Measurements from ENCODE around the gene NTRK3.

The NTRK3 gene

GRCh38 chr15:88246081-88246480, 10.5 kb downstream of the NTRK3 start:
- DNase-seq: no peak
- no peak overlapping the region for H3K27ac ChIP-seq (ENCODE audit: insufficient read depth, low read length, poor library complexity, severe bottlenecking)
- no peaks in the 10 kb centered on the region for H3K9me3 ChIP-seq (ENCODE audit: control insufficient read depth, low read length)
- no peak overlapping the region for H3K4me3 ChIP-seq (ENCODE audit: insufficient read depth, low read depth, low read length, poor library complexity, severe bottlenecking)
- peaks cover 5% of the 10 kb centered on the region for H3K4me1 ChIP-seq (ENCODE audit: control insufficient read depth, insufficient read depth, low read length, poor library complexity, severe bottlenecking)
- no peaks in the 10 kb centered on the region for H3K27me3 ChIP-seq (replicated peaks; ENCODE audit: control insufficient read depth, insufficient read depth, low read length, poor library complexity, severe bottlenecking)
- no peaks in the 10 kb centered on the region for H3K36me3 ChIP-seq (ENCODE audit: control insufficient read depth, insufficient read depth, low read length)

- Histone ChIP-seq H3K27ac (ENCODE audit: insufficient read depth, low read length, poor library complexity, severe bottlenecking) (no peak overlapping the region), H3K4me3 (ENCODE audit: insufficient read depth, low read depth, low read length, poor library complexity, severe bottlenecking) (no peak overlapping the region), H3K4me1 (ENCODE audit: control insufficient read depth, insufficient read depth, low read length, poor library complexity, severe bottlenecking) (peaks cover 5% of the 10 kb centered on the region), H3K27me3 (replicated peaks; ENCODE audit: control insufficient read depth, insufficient read depth, low read length, poor library complexity, severe bottlenecking) (no peaks in the 10 kb centered on the region), H3K36me3 (ENCODE audit: control insufficient read depth, insufficient read depth, low read length) (no peaks in the 10 kb centered on the region), H3K9me3 (ENCODE audit: control insufficient read depth, low read length) (no peaks in the 10 kb centered on the region)
- DNase-seq: no peak
These were observed 12.4 kb downstream of the NTRK3 start for GRCh38 chr15:88243895-88244787.

GRCh38 chr15:88242586-88243555, 13.7 kb downstream of the NTRK3 start:
- peaks cover 5% of the 10 kb centered on the region for H3K4me1 ChIP-seq (ENCODE audit: control insufficient read depth, insufficient read depth, low read length, poor library complexity, severe bottlenecking)
- no peaks in the 10 kb centered on the region for H3K9me3 ChIP-seq (ENCODE audit: control insufficient read depth, low read length)
- H3K27me3 ChIP-seq (replicated peaks; ENCODE audit: control insufficient read depth, insufficient read depth, low read length, poor library complexity, severe bottlenecking): no peaks in the 10 kb centered on the region
- no peak overlapping the region for H3K4me3 ChIP-seq (ENCODE audit: insufficient read depth, low read depth, low read length, poor library complexity, severe bottlenecking)
- no peak overlapping the region for H3K27ac ChIP-seq (ENCODE audit: insufficient read depth, low read length, poor library complexity, severe bottlenecking)
- no peak for DNase-seq
- no peaks in the 10 kb centered on the region for H3K36me3 ChIP-seq (ENCODE audit: control insufficient read depth, insufficient read depth, low read length)

- Histone ChIP-seq H3K9me3 (ENCODE audit: control insufficient read depth, low read length) (no peaks in the 10 kb centered on the region), H3K4me1 (ENCODE audit: control insufficient read depth, insufficient read depth, low read length, poor library complexity, severe bottlenecking) (no peaks in the 10 kb centered on the region), H3K27ac (ENCODE audit: insufficient read depth, low read length, poor library complexity, severe bottlenecking) (no peak overlapping the region), H3K4me3 (ENCODE audit: insufficient read depth, low read depth, low read length, poor library complexity, severe bottlenecking) (no peak overlapping the region), H3K27me3 (replicated peaks; ENCODE audit: control insufficient read depth, insufficient read depth, low read length, poor library complexity, severe bottlenecking) (no peaks in the 10 kb centered on the region), H3K36me3 (ENCODE audit: control insufficient read depth, insufficient read depth, low read length) (no peaks in the 10 kb centered on the region)
- no peak for DNase-seq
These were observed 15.1 kb downstream of the NTRK3 start for GRCh38 chr15:88241461-88241860.

- Histone ChIP-seq H3K36me3 (ENCODE audit: control insufficient read depth, insufficient read depth, low read length) (no peaks in the 10 kb centered on the region), H3K4me3 (ENCODE audit: insufficient read depth, low read depth, low read length, poor library complexity, severe bottlenecking) (no peak overlapping the region), H3K4me1 (ENCODE audit: control insufficient read depth, insufficient read depth, low read length, poor library complexity, severe bottlenecking) (no peaks in the 10 kb centered on the region), H3K9me3 (ENCODE audit: control insufficient read depth, low read length) (no peaks in the 10 kb centered on the region), H3K27ac (ENCODE audit: insufficient read depth, low read length, poor library complexity, severe bottlenecking) (no peak overlapping the region), H3K27me3 (replicated peaks; ENCODE audit: control insufficient read depth, insufficient read depth, low read length, poor library complexity, severe bottlenecking) (no peaks in the 10 kb centered on the region)
- no peak for DNase-seq
These were observed 15.5 kb downstream of the NTRK3 start for GRCh38 chr15:88241060-88241459.

GRCh38 chr15:88239594-88239993, 16.9 kb downstream of the NTRK3 start:
- no peak overlapping the region for H3K4me3 ChIP-seq (ENCODE audit: insufficient read depth, low read depth, low read length, poor library complexity, severe bottlenecking)
- no peak for DNase-seq
- H3K36me3 ChIP-seq (ENCODE audit: control insufficient read depth, insufficient read depth, low read length): no peaks in the 10 kb centered on the region
- H3K27ac ChIP-seq (ENCODE audit: insufficient read depth, low read length, poor library complexity, severe bottlenecking): no peak overlapping the region
- H3K27me3 ChIP-seq (replicated peaks; ENCODE audit: control insufficient read depth, insufficient read depth, low read length, poor library complexity, severe bottlenecking): no peaks in the 10 kb centered on the region
- H3K9me3 ChIP-seq (ENCODE audit: control insufficient read depth, low read length): no peaks in the 10 kb centered on the region
- no peaks in the 10 kb centered on the region for H3K4me1 ChIP-seq (ENCODE audit: control insufficient read depth, insufficient read depth, low read length, poor library complexity, severe bottlenecking)

- no peak for DNase-seq
These were observed 17.7 kb downstream of the NTRK3 start for GRCh38 chr15:88238618-88239430.

GRCh38 chr15:88234711-88235110, 21.8 kb downstream of the NTRK3 start:
- no peak for DNase-seq
- H3K27me3 ChIP-seq (replicated peaks; ENCODE audit: control insufficient read depth, insufficient read depth, low read length, poor library complexity, severe bottlenecking): no peaks in the 10 kb centered on the region
- H3K36me3 ChIP-seq (ENCODE audit: control insufficient read depth, insufficient read depth, low read length): no peaks in the 10 kb centered on the region
- H3K9me3 ChIP-seq (ENCODE audit: control insufficient read depth, low read length): no peaks in the 10 kb centered on the region
- no peaks in the 10 kb centered on the region for H3K4me1 ChIP-seq (ENCODE audit: control insufficient read depth, insufficient read depth, low read length, poor library complexity, severe bottlenecking)
- no peak overlapping the region for H3K4me3 ChIP-seq (ENCODE audit: insufficient read depth, low read depth, low read length, poor library complexity, severe bottlenecking)
- no peak overlapping the region for H3K27ac ChIP-seq (ENCODE audit: insufficient read depth, low read length, poor library complexity, severe bottlenecking)

More at GRCh38 chr15:88238618-88239430, 17.7 kb downstream of the NTRK3 start:
- H3K36me3 ChIP-seq (ENCODE audit: control insufficient read depth, insufficient read depth, low read length): no peaks in the 10 kb centered on the region
- no peak overlapping the region for H3K27ac ChIP-seq (ENCODE audit: insufficient read depth, low read length, poor library complexity, severe bottlenecking)
- no peak overlapping the region for H3K4me3 ChIP-seq (ENCODE audit: insufficient read depth, low read depth, low read length, poor library complexity, severe bottlenecking)
- H3K4me1 ChIP-seq (ENCODE audit: control insufficient read depth, insufficient read depth, low read length, poor library complexity, severe bottlenecking): no peaks in the 10 kb centered on the region
- H3K9me3 ChIP-seq (ENCODE audit: control insufficient read depth, low read length): no peaks in the 10 kb centered on the region
- H3K27me3 ChIP-seq (replicated peaks; ENCODE audit: control insufficient read depth, insufficient read depth, low read length, poor library complexity, severe bottlenecking): no peaks in the 10 kb centered on the region

GRCh38 chr15:88233921-88234320, 22.6 kb downstream of the NTRK3 start:
- Histone ChIP-seq H3K4me1 (ENCODE audit: control insufficient read depth, insufficient read depth, low read length, poor library complexity, severe bottlenecking) (no peaks in the 10 kb centered on the region), H3K27ac (ENCODE audit: insufficient read depth, low read length, poor library complexity, severe bottlenecking) (no peak overlapping the region), H3K36me3 (ENCODE audit: control insufficient read depth, insufficient read depth, low read length) (no peaks in the 10 kb centered on the region), H3K9me3 (ENCODE audit: control insufficient read depth, low read length) (no peaks in the 10 kb centered on the region), H3K4me3 (ENCODE audit: insufficient read depth, low read depth, low read length, poor library complexity, severe bottlenecking) (no peak overlapping the region), H3K27me3 (replicated peaks; ENCODE audit: control insufficient read depth, insufficient read depth, low read length, poor library complexity, severe bottlenecking) (no peaks in the 10 kb centered on the region)
- no peak for DNase-seq
